Neural cell (in vitro differentiated cells): Measurements from ENCODE around the gene EXOC3L1.

ENCODE experiments used
- CTCF ChIP-seq: fragments of 450-650 bp; IDR thresholded peaks from 2 replicates; pipeline ENCODE4 v1.5.1; 2014; ENCODE audit warnings: antibody characterized with exemption, mild to moderate bottlenecking, moderate library complexity; ENCODE audit not compliant: poor library complexity, severe bottlenecking
- EP300 ChIP-seq: fragments of 450-650 bp; conservative IDR thresholded peaks from 2 replicates; pipeline ENCODE4 v1.6.1; 2014; ENCODE audit warnings: antibody characterized with exemption, mild to moderate bottlenecking, moderate library complexity; ENCODE audit not compliant: poor library complexity, severe bottlenecking
- MXI1 ChIP-seq: fragments of 450-650 bp; conservative IDR thresholded peaks from 2 replicates; pipeline ENCODE4 v1.6.1; 2014; ENCODE audit warnings: antibody characterized with exemption, mild to moderate bottlenecking; ENCODE audit not compliant: poor library complexity, severe bottlenecking
- POLR2AphosphoS5 ChIP-seq: IDR thresholded peaks from 2 replicates; pipeline ENCODE4 v1.6.1; 2012
- RAD21 ChIP-seq: fragments of 450-650 bp; conservative IDR thresholded peaks from 2 replicates; pipeline ENCODE4 v1.6.1; 2014; ENCODE audit warnings: antibody characterized with exemption, mild to moderate bottlenecking, moderate library complexity
- TF ChIP-seq, protein P1 (sequence below): IDR thresholded peaks from 2 replicates; pipeline ENCODE4 v1.6.1; 2012; ENCODE audit warnings: borderline replicate concordance

- TF ChIP-seq POLR2AphosphoS5 (no peak), MXI1 (no peak), CTCF (no peak), EP300 (no peak), RAD21 (no peak)
- TF ChIP-seq, protein P1, sequence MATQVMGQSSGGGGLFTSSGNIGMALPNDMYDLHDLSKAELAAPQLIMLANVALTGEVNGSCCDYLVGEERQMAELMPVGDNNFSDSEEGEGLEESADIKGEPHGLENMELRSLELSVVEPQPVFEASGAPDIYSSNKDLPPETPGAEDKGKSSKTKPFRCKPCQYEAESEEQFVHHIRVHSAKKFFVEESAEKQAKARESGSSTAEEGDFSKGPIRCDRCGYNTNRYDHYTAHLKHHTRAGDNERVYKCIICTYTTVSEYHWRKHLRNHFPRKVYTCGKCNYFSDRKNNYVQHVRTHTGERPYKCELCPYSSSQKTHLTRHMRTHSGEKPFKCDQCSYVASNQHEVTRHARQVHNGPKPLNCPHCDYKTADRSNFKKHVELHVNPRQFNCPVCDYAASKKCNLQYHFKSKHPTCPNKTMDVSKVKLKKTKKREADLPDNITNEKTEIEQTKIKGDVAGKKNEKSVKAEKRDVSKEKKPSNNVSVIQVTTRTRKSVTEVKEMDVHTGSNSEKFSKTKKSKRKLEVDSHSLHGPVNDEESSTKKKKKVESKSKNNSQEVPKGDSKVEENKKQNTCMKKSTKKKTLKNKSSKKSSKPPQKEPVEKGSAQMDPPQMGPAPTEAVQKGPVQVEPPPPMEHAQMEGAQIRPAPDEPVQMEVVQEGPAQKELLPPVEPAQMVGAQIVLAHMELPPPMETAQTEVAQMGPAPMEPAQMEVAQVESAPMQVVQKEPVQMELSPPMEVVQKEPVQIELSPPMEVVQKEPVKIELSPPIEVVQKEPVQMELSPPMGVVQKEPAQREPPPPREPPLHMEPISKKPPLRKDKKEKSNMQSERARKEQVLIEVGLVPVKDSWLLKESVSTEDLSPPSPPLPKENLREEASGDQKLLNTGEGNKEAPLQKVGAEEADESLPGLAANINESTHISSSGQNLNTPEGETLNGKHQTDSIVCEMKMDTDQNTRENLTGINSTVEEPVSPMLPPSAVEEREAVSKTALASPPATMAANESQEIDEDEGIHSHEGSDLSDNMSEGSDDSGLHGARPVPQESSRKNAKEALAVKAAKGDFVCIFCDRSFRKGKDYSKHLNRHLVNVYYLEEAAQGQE = no peak
Observed at GRCh38 chr16:67211674-67212073, 21.7 kb upstream of the EXOC3L1 start.
